GM12801 (cell line): ENCODE data around the gene SMG9.

Experiments
- CTCF ChIP-seq: IDR thresholded peaks from one replicate; pipeline ENCODE4 v1.5.1; 2011; ENCODE audit warnings: control low read depth; ENCODE audit not compliant: insufficient read length; ENCODE audit errors: extremely low read depth

SMG9 gene

GRCh38 chr19:43777163-43777695 is 22.5 kb upstream of the SMG9 start:
- TF ChIP-seq CTCF, result no peak

GRCh38 chr19:43776286-43776685 is 21.5 kb upstream of the SMG9 start:
- TF ChIP-seq CTCF, result no peak

- TF ChIP-seq CTCF, result no peak
Observed at GRCh38 chr19:43775299-43775890, 20.6 kb upstream of the SMG9 start.

GRCh38 chr19:43774103-43774939 is 19.6 kb upstream of the SMG9 start:
- no peak for TF ChIP-seq CTCF

GRCh38 chr19:43773725-43774102 is 19.0 kb upstream of the SMG9 start:
- TF ChIP-seq CTCF, result no peak

GRCh38 chr19:43769256-43769655 is 14.5 kb upstream of the SMG9 start:
- TF ChIP-seq CTCF, result no peak

- TF ChIP-seq CTCF, result no peak
Observed at GRCh38 chr19:43768273-43769050, 13.7 kb upstream of the SMG9 start.
